Measurements from ENCODE around the gene MORC2.
A peak's percentile ranks its signal among the peaks of the same experiment; 100 is the strongest.

MORC2 gene

DNA sequence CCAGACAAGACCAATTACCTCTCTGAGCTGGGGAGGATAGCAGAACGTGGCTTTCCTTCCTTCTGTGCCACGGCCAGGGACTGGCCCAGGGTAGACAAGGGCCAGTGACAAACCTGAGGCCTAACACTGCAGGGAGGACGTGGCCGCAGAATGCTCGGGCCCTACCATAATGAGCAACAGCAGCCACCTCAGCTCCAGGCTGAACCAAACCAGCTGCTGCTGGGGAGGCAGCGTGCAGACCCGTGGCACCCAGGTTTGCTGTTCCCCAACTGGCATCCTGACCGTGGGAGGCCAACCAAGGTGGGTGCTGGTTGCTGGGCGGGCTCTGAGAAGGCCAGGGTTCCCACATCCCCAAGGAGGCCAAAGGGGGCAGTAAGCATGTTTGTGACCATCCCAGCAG lies 83.0 kb downstream of the MORC2 start:
- TF ChIP-seq, protein P1, sequence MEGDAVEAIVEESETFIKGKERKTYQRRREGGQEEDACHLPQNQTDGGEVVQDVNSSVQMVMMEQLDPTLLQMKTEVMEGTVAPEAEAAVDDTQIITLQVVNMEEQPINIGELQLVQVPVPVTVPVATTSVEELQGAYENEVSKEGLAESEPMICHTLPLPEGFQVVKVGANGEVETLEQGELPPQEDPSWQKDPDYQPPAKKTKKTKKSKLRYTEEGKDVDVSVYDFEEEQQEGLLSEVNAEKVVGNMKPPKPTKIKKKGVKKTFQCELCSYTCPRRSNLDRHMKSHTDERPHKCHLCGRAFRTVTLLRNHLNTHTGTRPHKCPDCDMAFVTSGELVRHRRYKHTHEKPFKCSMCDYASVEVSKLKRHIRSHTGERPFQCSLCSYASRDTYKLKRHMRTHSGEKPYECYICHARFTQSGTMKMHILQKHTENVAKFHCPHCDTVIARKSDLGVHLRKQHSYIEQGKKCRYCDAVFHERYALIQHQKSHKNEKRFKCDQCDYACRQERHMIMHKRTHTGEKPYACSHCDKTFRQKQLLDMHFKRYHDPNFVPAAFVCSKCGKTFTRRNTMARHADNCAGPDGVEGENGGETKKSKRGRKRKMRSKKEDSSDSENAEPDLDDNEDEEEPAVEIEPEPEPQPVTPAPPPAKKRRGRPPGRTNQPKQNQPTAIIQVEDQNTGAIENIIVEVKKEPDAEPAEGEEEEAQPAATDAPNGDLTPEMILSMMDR (conservative IDR thresholded peaks at IDR 0.05; ENCODE audit: low read depth, low read length): no peak
- DNase-seq (ENCODE audit: low read depth): no peak
- H3K4me3 ChIP-seq (ENCODE audit: low read length): no peak overlapping the region

DNA sequence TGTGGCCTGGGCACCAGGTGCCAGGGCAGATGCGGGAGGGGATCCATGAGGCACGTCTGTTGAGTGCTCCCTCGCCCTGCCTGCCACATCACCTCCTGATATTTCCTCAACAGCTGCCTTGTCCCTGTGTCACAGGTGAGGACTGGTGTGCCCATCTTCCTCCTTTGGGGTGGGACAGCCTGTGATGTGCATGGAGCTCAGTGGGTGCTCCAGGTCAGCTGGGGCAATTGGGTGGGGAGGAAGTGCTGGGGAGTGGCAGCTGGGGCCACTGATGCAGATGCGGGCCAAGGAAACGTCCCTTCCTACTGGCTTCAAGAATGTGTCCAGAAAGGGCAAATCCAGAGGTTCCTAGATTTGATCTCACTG lies 83.6 kb downstream of the MORC2 start:
- no peak for DNase-seq (ENCODE audit: low read depth)
- TF ChIP-seq, protein P1 (conservative IDR thresholded peaks at IDR 0.05; ENCODE audit: low read depth, low read length): no peak
- no peak overlapping the region for H3K4me3 ChIP-seq (ENCODE audit: low read length)

DNA sequence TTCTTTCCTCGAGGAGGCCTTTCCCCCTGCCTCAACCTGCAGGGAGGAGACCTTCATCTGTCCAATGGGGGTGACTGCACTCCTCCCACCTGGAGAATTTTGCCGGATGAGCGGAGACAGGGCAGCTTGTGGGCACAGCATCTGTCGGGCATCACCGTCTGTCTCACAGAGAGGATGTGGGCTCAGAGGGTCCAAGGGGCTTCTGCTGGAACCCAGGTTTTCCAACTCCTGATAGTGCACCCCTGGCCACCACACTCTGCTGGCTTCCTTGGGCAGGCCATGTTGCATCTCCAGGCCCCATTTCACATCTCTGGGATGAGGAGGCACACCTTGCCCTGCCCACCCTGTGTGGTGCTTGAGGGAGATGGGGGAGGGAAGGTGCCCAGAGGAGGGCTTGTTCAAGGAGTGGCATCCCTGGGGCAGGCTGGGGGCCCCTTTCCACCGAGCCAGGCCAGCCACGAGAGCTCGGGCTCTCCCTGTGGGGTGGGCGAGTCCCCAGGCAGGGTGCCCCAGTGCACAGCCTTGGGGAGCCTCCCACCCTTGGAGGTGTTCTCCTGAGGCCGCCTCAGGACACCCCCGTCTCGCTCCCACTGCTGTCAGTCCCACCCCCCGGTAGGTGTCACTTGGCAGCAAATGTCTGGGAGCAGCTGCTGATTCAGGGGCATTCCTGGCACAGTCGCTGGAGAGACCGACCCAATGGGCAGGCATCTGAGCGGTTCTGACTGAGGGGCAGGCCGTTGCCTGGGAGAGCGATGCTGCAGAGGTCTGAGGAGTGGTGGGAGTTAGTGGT lies 84.2 kb downstream of the MORC2 start:
- H3K4me3 ChIP-seq (ENCODE audit: low read length): no peak overlapping the region
- no peak for DNase-seq (ENCODE audit: low read depth)

DNA sequence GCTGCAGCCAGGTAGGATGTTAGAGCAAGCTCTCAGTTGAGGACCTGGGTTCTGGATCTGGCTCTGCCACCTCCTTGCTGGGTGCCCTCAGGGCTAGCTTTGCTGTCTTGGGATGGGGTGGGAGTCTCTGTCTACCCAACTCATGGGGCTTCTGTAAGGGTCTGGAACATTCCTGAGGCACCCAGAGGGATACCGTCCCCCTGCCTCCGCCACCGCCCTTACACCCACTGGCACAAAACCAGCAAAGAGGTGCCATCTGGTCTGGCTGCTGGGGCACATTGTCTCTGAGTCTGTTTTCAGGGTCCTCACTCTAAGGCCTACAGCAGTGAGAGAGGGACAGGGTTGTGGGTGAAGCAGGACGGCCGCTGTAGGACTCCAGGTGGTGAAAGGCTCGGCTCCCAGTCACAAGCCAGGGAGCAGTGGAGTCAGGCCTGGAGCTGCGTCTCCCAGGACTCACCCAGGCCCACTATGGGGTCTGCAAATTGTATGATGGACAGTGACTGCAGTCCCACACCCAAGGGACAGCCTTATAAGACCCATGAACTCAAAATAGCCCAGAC lies 84.9 kb downstream of the MORC2 start:
- no peak overlapping the region for H3K4me3 ChIP-seq (ENCODE audit: low read length)
- DNase-seq (ENCODE audit: low read depth): no peak
- TF ChIP-seq, protein P1 (conservative IDR thresholded peaks at IDR 0.05; ENCODE audit: low read depth, low read length): no peak

More for the DNA sequence above, 84.2 kb downstream of the MORC2 start:
- TF ChIP-seq, protein P1 (conservative IDR thresholded peaks at IDR 0.05; ENCODE audit: low read depth, low read length): no peak

DNA sequence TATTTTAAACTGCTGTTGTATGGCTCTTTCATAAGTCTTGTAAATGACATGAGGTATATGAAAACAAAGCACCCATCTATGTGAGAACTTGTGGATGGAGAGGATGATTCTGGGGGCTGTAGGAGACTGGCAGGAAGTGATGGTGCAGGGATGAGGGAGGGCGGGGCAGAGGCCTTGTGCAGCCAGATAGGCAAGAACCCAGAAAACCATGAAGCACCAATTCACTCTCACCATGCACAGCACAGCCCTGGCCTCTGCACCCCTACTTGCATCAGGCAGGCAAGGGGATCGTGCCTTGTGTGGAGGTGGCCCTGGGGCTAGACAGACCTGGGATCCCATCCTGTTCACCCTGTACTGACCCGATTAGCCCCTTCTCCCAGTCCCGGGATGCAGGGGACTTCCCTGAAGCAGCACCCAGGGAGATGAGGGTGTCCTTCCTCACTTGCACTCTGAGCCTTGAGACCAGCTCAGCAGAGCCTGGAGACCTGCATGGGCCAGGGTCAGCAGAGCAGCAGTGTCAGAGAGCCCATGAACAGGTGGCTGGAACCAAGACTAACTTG lies 85.5 kb downstream of the MORC2 start:
- DNase-seq (ENCODE audit: low read depth): no peak
- H3K4me3 ChIP-seq (ENCODE audit: low read length): no peak overlapping the region
- TF ChIP-seq, protein P1 (conservative IDR thresholded peaks at IDR 0.05; ENCODE audit: low read depth, low read length): no peak

DNA sequence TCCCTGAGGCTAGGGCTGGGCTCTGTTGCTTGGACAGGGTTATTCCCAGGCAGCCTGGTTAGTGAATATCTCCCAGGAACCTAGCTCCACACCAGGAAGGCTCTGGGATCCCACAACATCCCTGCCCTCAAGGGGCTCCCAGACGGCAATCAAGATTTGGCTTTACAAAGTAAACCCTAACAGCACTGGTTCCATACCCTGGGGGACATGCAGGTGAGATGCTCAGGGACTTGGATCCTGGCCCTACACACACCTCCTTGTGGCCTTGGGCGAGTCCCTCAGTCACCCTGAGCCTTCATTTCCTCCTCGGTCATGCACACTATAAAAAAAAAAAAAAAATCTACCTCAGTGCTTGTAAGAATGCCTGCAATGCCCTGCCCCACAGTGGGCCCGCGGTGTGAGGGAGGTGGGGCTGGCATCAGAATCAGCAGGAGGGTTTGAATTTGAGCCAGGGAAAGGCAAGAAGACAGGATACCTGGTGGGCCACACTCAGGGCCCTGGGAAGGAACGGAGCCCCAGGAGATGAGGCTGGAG lies 86.3 kb downstream of the MORC2 start:
- DNase-seq (ENCODE audit: low read depth): no peak

More for the DNA sequence above, 86.3 kb downstream of the MORC2 start:
- no peak overlapping the region for H3K4me3 ChIP-seq (ENCODE audit: low read length)
- TF ChIP-seq, protein P1 (conservative IDR thresholded peaks at IDR 0.05; ENCODE audit: low read depth, low read length): peak; percentile 6
